ENCODE data around the gene BDNF.

The BDNF gene

GRCh38 chr11:27726981-27727380 lies 26.7 kb upstream of the BDNF start:
- Histone ChIP-seq H3K9me2 (replicated peaks; ENCODE audit: low read depth, low read length) (no peaks in the 10 kb centered on the region), H3K4me1 (ENCODE audit: insufficient read depth, low read length, poor library complexity, severe bottlenecking) (no peaks in the 10 kb centered on the region), H3K36me3 (ENCODE audit: insufficient read depth, low read length) (no peaks in the 10 kb centered on the region), H2AFZ (ENCODE audit: low read length) (no peak overlapping the region), H3K9me3 (ENCODE audit: insufficient read depth, low read depth, low read length) (no peaks in the 10 kb centered on the region), H3K9ac (ENCODE audit: low read depth, low read length, poor library complexity, severe bottlenecking) (no peak overlapping the region), H4K20me1 (ENCODE audit: insufficient read depth, low read length, poor library complexity, severe bottlenecking) (no peaks in the 10 kb centered on the region), H3F3A (ENCODE audit: low read depth) (no peaks in the 10 kb centered on the region), H3K79me2 (ENCODE audit: insufficient read depth, low read length) (no peaks in the 10 kb centered on the region), H3K4me3 (ENCODE audit: low read length, poor library complexity, severe bottlenecking) (no peak overlapping the region), H3K27me3 (ENCODE audit: insufficient read depth, low read length, poor library complexity, severe bottlenecking) (no peaks in the 10 kb centered on the region), H3K4me2 (ENCODE audit: low read depth, low read length, poor library complexity, severe bottlenecking) (no peak overlapping the region)
- no peak for TF ChIP-seq CTCF (conservative IDR thresholded peaks at IDR 0.05; ENCODE audit: low read length)
- TF ChIP-seq EZH2phosphoT487 (IDR thresholded peaks at IDR 0.05; ENCODE audit: borderline replicate concordance) = no peak

GRCh38 chr11:27723687-27724086 lies 23.4 kb upstream of the BDNF start:
- H2AFZ ChIP-seq (ENCODE audit: low read length) = no peak overlapping the region
- H3K4me3 ChIP-seq (ENCODE audit: low read length, poor library complexity, severe bottlenecking) = no peak overlapping the region
- H3K9me2 ChIP-seq (replicated peaks; ENCODE audit: low read depth, low read length) = no peaks in the 10 kb centered on the region
- no peaks in the 10 kb centered on the region for H4K20me1 ChIP-seq (ENCODE audit: insufficient read depth, low read length, poor library complexity, severe bottlenecking)
- no peaks in the 10 kb centered on the region for H3K4me1 ChIP-seq (ENCODE audit: insufficient read depth, low read length, poor library complexity, severe bottlenecking)
- peaks cover 5% of the 10 kb centered on the region; the same call in 1 of the 2 replicates for H3K9me3 ChIP-seq (ENCODE audit: insufficient read depth, low read depth, low read length)
- H3K36me3 ChIP-seq (ENCODE audit: insufficient read depth, low read length) = no peaks in the 10 kb centered on the region
- no peaks in the 10 kb centered on the region for H3F3A ChIP-seq (ENCODE audit: low read depth)
- H3K4me2 ChIP-seq (ENCODE audit: low read depth, low read length, poor library complexity, severe bottlenecking) = no peak overlapping the region
- H3K9ac ChIP-seq (ENCODE audit: low read depth, low read length, poor library complexity, severe bottlenecking) = no peak overlapping the region
- H3K27me3 ChIP-seq (ENCODE audit: insufficient read depth, low read length, poor library complexity, severe bottlenecking) = no peaks in the 10 kb centered on the region
- no peak for TF ChIP-seq CTCF (conservative IDR thresholded peaks at IDR 0.05; ENCODE audit: low read length)
- no peak for TF ChIP-seq EZH2phosphoT487 (IDR thresholded peaks at IDR 0.05; ENCODE audit: borderline replicate concordance)
- H3K79me2 ChIP-seq (ENCODE audit: insufficient read depth, low read length) = no peaks in the 10 kb centered on the region

GRCh38 chr11:27722953-27723344 lies 22.7 kb upstream of the BDNF start:
- Histone ChIP-seq H3K4me1 (ENCODE audit: insufficient read depth, low read length, poor library complexity, severe bottlenecking) (no peaks in the 10 kb centered on the region), H3K9me2 (replicated peaks; ENCODE audit: low read depth, low read length) (no peaks in the 10 kb centered on the region), H4K20me1 (ENCODE audit: insufficient read depth, low read length, poor library complexity, severe bottlenecking) (no peaks in the 10 kb centered on the region), H3K9ac (ENCODE audit: low read depth, low read length, poor library complexity, severe bottlenecking) (no peak overlapping the region), H3K9me3 (ENCODE audit: insufficient read depth, low read depth, low read length) (peaks cover 5% of the 10 kb centered on the region; the same call in 1 of the 2 replicates), H3F3A (ENCODE audit: low read depth) (no peaks in the 10 kb centered on the region), H3K4me3 (ENCODE audit: low read length, poor library complexity, severe bottlenecking) (no peak overlapping the region), H2AFZ (ENCODE audit: low read length) (no peak overlapping the region), H3K4me2 (ENCODE audit: low read depth, low read length, poor library complexity, severe bottlenecking) (no peak overlapping the region), H3K27me3 (ENCODE audit: insufficient read depth, low read length, poor library complexity, severe bottlenecking) (no peaks in the 10 kb centered on the region), H3K79me2 (ENCODE audit: insufficient read depth, low read length) (no peaks in the 10 kb centered on the region), H3K36me3 (ENCODE audit: insufficient read depth, low read length) (no peaks in the 10 kb centered on the region)
- TF ChIP-seq EZH2phosphoT487 (IDR thresholded peaks at IDR 0.05; ENCODE audit: borderline replicate concordance) = no peak
- no peak for TF ChIP-seq CTCF (conservative IDR thresholded peaks at IDR 0.05; ENCODE audit: low read length)
